NCI-H2196 treated with DMSO at 0.1 percent for 48 hours (cell line): ENCODE results near the gene ZNF492.
"Not testable (repeated sequence)": the region's sequence is repeated elsewhere in the genome, so short reads cannot be mapped to it uniquely, and the experiment has no call there.

Source experiments
- DNase-seq: peaks from one replicate; lab custom pipeline; 2025; ENCODE audit not compliant: unreplicated experiment; lab: John Stamatoyannopoulos, UW

The ZNF492 gene

GRCh38 chr19:22633706-22634449, at the start of gene ZNF492:
ZNF492 (plus strand) TSS chr19:22634324; CDS start chr19:22653400, 19,076 bp downstream.
- not testable (repeated sequence) for DNase-seq

GRCh38 chr19:22595422-22595821, 38.7 kb upstream of the ZNF492 start:
- DNase-seq, result no peak

- DNase-seq, result no peak
Measured at GRCh38 chr19:22595918-22596341, 38.2 kb upstream of the ZNF492 start.

- DNase-seq, result no peak
Measured at GRCh38 chr19:22600690-22601648, 33.2 kb upstream of the ZNF492 start.

GRCh38 chr19:22601906-22602630, 32.1 kb upstream of the ZNF492 start:
- DNase-seq, result no peak

- no peak for DNase-seq
Measured at GRCh38 chr19:22602631-22603272, 31.4 kb upstream of the ZNF492 start.

- no peak for DNase-seq
Measured at GRCh38 chr19:22603518-22604440, 30.3 kb upstream of the ZNF492 start.

GRCh38 chr19:22604571-22605274, 29.4 kb upstream of the ZNF492 start:
- DNase-seq, result no peak

- no peak for DNase-seq
Measured at GRCh38 chr19:22605275-22606211, 28.6 kb upstream of the ZNF492 start.

GRCh38 chr19:22606212-22606553, 27.9 kb upstream of the ZNF492 start:
- DNase-seq, result no peak

GRCh38 chr19:22606954-22607652, 27.0 kb upstream of the ZNF492 start:
- no peak for DNase-seq

- DNase-seq, result no peak
Measured at GRCh38 chr19:22607653-22608430, 26.3 kb upstream of the ZNF492 start.

- DNase-seq, result no peak
Measured at GRCh38 chr19:22608441-22608840, 25.7 kb upstream of the ZNF492 start.

- DNase-seq, result no peak
Measured at GRCh38 chr19:22609630-22610029, 24.5 kb upstream of the ZNF492 start.

- DNase-seq, result no peak
Measured at GRCh38 chr19:22610121-22610520, 24.0 kb upstream of the ZNF492 start.

GRCh38 chr19:22612316-22612715, 21.8 kb upstream of the ZNF492 start:
- no peak for DNase-seq

- no peak for DNase-seq
Measured at GRCh38 chr19:22616659-22617058, 17.5 kb upstream of the ZNF492 start.
